HS-5 (cell line): ENCODE data around the gene CREB3.

ENCODE experiments used
- DNase-seq: peaks from one replicate; pipeline ENCODE4 v3.0.0-alpha.2; 2012; ENCODE audit warnings: low read depth

The CREB3 gene

DNA sequence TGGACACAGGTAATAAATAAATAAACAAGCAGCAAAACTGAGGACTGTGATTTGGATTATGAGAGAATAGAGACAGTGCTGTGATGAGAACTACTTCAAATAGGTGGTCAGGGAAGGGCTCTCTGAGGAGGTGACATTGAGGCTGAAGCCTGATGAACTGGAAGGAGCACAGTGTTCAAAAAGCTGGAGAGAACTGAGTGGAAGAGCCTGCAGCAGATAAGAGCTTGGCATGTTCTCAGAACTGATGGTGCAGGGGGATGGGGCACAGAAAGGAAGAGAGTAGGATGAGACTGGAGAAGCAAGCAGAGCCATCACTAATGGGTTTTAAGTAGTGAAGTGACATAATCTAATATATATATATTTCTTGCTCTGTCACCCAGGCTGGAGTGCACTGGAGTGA lies 31.5 kb upstream of the CREB3 start:
- DNase-seq, result no peak

DNA sequence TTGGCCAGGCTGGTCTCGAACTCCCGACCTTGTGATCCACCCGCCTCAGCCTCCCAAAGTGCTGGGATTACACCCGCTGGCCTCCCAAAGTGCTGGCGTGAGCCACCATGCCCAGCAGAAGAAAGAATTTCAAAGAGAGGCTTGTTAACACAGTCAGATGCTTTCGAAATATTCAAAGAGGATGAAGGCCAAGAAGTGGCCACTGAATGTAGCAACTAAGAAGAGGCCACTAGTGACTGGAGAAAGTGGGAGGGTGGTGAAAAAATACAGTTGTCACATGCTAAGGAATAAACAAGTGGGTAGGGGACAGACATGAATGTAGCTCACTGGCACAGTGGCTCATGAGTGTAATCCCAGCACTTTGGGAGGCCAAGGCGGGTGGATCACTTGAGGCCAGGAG lies 29.8 kb upstream of the CREB3 start:
- DNase-seq, result no peak

DNA sequence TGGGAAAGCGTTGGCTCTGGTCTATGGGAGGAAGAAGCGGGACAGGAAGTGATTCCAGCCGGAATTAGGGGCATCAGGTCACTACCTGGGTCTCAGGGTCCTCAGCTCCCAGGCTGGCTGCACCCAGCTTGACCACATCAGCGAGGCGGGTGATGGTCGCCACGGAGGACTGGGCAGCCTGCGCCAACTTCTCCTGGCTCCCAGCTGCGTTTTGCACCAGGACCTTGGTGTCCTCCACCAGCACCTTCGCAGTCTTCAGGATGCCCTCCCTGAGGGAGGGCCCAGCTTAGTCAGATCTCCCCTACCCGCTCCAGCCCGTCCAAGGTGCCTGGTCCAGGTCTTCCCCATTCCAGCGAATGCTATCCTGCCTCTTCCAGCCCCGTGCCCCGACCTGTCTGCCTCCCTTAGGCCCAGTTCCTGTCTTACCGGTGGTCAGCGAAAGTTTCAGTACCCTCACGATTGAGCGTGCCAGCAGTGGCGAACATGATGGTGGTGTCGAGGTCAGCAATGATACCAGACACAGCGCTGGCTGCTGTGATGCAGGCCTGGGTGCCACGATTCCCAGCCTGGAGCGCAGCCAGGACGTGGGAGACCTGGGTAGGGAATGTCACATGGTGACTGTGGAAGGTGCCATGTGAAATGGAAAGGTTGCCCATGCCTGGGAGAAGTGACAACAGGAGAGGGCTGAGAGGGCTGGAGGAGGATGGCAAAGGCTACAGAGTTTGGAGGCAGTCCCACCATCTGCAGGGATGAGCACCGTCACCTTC lies 28.4 kb upstream of the CREB3 start:
- DNase-seq, result no peak

DNA sequence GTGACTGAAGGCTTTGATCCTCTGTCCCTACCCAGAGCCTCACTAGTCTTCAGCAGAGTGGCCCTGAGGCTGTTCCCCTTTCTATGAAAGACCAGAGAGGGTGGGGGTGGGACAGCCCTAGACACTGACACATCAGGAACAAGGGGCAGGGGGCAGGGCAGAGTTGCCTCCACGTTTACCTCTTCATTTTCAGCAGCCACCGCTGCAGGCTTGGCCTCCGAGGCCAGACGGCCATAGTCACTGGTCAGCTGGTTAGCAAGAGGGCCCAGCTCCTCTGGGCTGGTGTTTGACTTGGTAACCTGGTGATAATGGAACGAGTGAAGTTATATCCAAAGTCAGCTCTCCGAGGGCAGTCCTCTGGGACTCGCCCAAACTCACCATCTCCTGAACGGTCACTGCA lies 27.1 kb upstream of the CREB3 start:
- DNase-seq, result no peak

DNA sequence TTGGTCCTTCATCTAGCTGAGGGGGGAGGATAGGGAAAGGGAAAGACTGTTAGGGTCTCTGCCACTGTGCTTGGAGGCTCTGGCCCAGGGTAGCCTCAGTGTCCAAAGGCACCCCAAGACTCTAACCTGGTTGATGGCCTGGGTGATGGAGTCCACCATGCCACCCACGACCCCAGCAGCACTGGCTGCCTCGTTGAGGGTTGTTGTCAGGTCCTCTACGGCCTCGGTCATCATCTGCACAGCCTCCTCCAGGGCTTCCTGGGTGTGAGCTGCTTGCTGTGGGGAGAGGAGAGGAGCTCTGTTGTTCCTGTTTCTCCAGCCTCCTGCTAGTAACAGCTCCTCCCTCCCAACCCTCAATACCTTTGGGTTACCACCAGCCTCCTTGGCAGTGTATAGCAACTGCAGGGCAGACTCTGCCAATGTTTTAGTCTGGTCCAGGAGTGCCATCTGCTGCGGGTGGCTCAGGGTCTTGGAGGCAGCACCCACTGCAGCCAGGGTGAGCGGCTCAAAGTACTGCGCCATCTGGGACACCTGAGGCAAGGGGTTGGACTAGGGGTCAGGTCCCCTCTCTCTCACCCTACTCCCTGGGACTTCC lies 26.5 kb upstream of the CREB3 start:
- no peak for DNase-seq

DNA sequence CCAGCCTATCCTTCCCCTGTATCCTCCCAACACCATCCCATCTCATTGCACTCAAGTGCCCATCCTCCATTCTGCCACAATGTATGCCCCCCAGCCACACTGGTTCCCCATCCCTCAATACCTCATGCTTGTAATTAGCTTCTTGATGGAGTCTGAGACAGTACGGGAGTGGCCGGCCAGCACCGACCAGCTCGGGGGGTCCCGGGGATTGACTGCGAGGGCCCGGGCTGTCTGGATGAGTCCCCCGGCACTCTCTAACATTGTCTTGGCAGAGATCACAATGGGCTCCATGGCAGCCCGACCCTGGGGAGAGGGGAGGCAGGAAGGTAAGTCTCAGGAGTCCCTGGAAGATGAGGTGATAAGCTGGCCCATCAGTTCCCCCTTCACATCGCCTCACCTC lies 25.5 kb upstream of the CREB3 start:
- DNase-seq, result no peak

DNA sequence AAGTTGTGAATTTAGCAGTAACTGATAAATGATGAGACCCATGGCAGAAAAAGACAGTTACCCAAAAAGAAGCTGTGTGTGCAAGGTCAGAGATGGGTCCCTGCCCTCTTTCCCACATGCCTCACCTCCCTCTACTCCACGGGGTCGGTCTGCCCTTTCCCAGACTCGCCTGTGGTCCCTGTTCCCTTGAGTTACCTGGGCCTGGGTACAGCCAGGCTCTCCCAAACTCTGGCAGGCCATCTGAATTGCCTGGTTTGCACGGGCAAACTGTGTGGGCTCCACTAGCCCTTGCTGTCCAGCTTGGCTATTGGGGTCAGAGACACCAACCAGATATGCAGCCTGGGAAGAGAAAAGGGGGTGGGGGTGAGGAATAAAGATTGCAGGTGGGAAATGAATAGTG lies 24.3 kb upstream of the CREB3 start:
- DNase-seq, result no peak

DNA sequence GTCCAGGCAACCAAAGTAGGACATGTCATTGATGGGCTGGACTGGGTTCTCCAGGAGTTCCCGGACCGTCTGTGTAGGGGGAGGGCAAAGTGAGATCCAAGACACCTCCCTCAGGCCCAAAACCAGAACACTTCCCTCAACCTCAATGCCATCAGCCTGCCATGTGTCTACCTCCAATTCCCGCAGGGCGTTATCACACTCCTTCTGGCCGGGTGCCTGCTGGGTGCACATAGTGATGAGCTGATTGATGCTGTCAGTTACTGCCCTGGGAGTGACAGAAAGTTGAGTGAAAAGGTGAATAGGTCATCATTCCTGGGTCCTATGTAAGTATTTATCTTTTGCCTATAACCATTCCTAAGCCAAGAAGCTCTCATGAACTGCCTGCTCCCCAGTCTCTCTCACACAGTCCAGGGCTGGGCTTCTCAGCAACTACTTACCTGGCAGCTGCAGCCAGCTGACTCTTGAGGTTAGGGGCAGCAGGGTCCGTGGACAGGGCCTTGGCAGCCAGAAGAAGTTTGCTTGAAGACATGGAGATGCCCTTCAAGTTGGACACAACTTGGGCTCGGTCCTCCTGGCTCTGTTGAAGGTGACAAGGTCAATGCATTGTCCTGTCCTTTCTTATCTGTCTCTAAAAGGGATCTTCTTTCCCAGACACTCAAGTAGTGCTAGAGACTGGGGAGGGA lies 21.5 kb upstream of the CREB3 start:
- DNase-seq, result no peak

DNA sequence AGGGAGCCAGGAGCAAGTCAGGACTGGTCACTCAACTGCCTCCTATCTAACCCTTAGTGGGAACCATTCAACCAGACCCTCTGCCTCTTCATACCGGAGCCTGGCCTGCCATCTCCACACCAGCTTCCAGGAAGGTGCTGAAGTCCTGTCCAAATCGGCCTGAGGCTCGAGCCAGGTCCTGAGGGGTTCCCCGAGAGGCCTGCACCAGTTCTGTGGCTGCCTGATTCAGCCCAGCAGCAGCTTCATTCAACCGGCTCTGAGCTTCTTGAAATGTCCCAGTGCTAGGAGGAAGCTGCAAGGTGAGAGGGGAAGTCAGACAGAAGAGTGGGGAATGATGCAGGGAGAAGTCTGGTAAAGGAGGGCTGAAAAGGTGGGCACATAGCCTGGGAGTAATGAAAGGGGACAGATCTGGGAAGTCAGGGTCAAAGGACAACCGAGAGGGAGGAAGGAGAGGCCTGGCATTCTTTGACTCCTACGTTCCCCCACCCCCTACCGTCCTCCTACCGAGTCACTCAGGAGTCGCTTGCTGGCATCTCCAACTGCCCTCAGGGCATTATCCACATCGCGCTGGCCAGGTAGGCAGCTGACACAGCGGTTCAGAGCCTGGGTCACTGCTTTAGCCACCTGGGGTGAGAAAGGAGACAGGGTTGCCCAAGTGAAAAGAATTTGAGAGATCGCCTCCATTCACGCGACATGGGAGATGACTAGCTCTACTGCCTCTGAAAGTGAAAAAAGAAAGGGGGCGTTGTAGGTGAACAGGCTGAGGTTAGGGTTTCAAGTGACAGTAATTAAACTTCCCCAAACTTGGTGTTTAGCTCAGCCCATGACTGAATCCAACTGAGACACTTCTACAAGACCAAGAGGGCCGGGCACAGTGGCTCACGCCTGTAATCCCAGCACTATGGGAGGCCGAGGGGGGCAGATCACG lies 20.7 kb upstream of the CREB3 start:
- DNase-seq, result no peak

DNA sequence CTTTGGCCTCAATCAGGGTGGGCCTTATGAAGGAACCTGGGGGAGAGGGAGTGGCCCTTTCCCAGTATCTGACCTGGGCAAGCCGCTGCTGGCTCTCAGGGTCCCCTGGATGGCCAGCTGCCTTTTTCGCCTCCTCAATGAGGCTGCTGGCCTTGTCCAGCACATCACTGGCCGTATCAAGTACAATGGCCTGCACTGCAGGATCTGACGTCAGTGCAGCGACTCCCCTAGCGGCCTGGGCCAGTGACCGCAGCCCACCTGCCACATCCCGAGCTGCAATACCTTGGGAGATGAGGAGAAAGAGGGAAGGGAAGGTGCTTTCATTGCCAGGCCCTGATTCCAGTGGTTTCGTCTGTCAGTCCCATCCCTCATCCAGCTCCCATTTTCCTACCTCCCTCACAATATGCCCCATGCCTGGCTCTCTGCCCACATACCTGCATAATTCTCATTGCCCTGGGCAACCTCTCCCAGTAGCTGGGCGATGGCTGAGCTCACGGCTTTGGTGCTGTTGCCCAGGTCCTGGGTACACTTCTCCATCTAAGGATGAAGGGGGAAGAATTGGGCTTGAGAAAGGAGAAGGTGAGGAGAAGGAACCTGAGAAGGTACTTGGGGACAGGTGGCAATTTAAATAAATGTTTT lies 19.6 kb upstream of the CREB3 start:
- no peak for DNase-seq

DNA sequence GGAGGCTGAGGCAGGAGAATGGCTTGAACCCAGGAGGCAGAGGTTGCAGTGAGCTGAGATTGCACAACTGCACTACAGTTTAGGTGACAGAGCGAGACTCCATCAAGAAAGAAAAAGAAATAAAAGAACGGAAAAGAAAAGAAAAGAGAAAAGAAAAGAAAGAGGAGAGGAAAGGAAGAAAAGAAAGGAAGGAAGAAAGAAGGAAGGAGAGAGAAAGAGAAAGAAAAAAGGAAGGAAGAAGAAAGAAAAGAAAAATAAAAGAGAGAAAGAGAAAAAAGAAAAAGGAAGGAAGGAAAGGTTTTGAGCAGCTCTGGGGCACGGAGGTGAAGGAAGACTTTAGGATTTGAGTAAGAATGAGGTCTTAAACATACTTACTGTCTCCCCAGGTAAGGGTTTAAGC lies 18.9 kb upstream of the CREB3 start:
- DNase-seq, result no peak

DNA sequence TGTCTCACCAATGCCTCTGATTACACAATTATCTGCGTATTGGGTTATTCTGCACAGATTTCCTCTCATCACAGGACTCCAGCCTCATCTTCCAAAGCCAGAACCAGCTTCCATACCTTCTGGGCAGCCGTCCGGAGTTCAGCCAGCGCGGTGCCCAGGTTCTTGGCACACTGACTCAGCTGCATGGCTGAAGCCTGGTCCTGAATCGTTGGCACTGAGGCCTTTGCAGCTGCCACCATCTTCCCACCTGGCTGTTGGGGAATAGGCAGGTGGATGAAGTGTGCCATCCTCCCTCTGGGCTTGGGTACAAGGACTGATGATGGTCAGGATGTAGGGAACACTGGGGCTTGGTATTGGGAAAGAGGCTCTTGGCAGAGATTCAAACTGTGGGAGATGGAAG lies 18.3 kb upstream of the CREB3 start:
- DNase-seq, result no peak

DNA sequence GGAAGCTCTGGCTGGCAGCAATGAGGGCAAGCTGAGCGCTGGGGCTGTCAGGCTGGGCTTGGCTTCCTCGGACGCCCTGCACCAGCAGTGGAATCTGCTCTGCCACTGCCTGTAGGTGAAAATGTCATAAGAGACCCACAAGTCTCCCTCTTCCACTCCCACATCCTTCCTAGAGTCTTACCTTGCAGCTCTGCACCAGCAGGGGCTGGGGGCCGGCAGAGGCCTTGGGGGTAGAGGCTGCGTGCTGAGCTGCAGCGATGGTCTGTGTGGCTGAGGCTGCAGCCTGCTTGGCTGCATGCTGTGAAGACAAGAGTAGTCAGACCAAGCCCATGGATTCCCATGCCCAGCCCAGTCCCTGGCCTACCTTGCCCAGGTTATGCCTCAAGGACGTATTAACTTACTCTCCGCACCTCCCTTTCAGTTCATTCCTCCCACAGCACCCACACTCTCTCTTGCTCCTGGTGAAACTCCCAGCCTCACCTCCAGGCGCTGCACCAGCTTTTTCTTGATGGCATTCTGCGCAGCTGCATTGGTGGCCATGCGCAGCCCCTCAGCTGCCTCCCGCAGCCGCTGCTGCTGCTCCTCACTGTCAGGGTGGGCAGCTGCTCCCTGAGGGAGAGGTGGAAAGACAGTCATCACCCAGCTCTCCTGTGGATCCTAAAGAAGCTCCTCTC lies 17.8 kb upstream of the CREB3 start:
- DNase-seq, result no peak

DNA sequence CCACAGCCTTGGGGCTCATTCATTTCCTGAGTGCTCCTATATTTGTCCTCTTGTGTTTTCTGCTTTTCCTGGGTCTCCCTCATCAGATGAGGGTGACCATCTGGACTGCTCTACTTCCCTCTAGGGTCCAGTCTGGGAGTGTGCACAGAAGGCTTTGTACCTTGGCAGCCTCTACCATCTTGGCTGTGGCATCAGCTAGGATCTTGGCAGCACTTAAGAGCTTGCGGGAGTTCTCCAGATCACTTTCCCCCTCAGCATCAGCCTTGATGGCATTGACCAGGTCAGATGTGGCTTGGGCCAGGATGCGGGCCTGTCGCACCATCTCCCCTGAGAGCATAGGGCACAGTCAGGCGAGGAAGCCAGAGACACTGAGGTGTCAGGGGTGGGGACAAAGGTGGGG lies 16.2 kb upstream of the CREB3 start:
- no peak for DNase-seq

DNA sequence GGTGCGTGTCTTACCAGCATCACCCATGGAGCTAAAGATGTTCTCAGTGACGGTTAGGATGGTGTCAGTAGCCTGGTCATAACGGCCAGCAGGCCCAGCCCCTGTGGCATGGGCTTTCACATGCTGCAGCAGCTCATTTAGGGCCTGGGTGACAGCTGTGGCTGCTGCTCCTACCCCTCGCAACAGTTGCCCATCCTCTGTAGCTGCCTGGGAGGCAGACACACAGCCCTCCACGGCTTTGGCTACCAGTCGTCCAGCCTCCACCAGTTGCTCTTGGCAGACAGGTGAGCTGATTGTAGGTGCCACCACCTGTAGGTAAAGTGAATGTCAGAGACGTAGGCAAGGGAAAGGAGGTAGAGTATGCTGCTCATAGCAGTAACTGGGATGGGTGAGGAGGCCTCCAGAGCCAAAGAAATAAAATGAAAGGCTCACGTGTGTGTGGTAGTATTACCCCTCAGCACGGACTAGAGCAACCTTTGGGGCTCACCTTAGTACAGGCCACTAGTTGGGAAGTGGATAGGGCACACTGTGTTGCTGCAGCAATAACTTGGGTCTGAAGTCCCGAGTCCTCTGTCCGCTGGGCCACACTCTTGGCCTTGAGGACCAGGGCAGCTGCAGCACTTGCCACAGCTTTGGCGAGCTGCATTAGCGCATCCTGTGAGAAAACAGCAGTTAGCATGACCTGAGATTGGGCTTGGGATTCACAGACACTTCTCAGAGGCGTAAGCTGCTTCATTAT lies 15.2 kb upstream of the CREB3 start:
- DNase-seq, result no peak

DNA sequence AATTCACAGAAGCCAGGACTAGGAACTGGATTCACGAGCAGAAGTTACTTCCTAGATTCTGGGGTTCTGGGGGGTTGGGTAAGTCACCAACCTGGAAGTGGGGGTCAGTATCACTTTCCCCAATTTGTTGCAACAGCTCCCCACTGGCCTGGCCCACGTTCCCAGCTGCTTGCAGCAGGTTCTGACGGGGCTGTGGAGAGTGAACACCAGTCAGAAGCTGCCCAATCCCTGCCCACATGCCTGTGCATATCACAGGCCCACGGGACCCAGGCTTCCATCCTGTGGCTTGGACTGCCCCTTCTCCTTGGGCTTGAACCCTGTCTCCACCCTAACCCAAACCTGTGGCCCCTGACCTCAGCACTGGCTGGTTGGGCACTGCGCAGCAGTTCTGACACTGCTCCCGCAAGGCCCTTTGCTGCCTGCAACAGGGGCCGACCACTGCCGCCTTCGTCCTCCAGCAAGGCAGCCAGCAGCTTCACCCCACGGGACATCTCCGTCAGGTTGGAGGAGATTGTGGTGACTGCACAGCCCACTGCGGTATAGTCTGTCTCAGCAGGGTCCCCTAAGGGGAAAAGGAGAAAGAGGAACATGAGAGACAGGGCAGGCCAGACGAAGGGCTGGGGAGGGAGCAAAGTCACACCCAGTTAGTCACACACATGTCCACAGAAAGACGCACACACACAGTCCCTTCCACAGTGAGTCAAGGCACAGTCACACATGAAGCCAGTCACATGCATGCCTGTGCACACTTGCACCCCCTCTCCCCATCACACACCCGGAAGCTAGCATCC lies 13.6 kb upstream of the CREB3 start:
- no peak for DNase-seq

DNA sequence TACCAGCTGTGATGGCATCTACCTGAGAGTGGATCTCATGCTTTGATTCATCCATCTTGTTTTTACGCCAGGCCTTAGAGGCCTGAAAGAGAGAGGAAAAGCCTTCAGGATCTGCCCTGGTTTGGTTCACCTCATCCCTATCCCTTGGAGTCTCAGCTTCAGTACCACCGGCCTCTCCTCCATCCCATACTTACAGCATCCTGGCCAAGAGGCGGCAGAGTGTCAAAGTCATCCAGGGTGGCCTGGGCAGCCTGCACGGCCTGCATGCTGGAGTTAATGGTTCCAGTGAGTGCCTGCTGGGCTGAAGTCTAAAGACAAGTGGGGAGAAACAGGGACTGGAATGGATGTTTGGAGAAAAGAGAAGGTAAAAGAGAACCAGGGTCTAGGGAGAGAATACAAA lies 12.9 kb upstream of the CREB3 start:
- DNase-seq, result no peak

DNA sequence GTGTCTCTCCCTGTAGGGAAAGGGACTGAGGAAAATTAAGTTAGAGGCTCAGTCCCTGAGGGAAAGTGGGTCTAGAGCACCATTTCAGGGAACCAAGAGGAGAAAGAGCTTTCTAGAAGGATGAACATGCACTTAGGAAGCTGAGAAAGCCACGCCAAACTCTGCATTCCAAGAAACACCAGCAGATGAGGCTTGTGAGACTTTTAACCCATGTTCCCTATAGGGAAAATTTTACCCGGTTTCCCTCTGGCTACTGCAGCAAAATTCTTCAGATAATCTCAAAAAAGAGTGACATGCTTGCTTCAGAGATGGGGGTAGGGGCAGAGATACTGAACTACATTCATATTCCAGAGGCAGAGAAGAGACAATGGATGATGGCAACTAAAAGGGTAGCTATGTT lies 9.0 kb upstream of the CREB3 start:
- DNase-seq, result no peak

DNA sequence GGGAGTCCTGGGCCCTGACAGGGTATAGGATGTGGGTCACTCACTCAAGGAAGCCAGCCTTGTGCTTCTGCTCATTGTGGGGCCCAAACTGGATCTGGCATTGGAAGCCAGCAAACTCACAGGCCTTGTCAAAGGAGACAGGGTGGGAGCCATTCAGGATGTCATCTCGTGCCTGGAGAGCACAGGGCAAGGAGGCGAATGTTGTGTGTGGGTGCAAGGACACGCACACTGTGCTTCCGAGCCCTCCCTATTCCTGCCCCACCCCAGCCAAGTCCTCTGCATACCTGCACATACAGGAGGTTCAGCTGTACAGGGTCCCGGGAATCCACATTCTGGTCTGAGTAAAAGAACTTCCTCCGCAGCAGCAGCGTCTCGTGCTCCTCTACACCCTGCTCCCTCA lies 8.6 kb upstream of the CREB3 start:
- DNase-seq, result no peak

DNA sequence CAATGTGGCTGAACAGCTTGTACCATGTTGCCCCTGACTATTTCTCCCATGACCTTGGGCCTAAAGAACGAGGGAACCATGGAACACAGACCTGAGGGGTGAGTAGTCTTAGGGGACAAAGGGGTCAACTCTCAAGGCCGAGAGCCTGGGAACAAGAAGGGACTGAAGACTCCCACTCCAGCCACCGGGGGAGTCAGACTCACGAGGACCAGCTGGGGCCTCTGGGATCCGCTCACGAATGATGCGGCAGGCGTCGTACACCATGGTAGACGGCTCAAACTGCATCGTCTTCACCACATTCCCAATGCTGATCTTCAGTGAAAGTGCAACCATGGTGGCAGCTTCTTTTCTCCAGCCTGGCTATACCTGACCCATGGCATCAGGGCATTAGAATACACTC lies 7.1 kb upstream of the CREB3 start:
- no peak for DNase-seq
